AG08395 (cell line): ENCODE data around the gene NCBP2L.
A peak's percentile ranks its signal among the peaks of the same experiment; 100 is the strongest.
"Not testable (repeated sequence)": the region's sequence is repeated elsewhere in the genome, so short reads cannot be mapped to it uniquely, and the experiment has no call there.

Source experiments
- DNase-seq: peaks from one replicate; pipeline ENCODE4 v3.0.0; 2012; ENCODE audit warnings: mixed read lengths, low spot score

NCBP2L gene

DNA sequence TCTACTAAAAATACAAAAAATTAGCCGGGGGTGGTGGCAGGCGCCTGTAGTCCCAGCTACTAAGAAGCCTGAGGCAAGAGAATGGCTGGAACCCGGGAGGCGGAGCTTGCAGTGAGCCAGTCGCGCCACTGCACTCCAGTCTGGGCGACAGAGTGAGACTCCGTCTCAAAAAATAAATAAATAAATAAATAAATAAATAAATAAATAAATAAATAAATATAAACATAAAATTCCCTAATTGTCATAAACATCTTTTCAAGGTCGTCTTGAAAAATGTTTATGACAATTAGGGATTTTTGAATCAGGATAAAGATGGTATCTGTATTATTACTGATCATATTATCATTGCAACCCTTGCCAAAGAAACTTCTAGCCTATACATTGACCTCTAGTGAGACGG, 32.5 kb downstream of the NCBP2L start:
- DNase-seq: not testable (repeated sequence)

DNA sequence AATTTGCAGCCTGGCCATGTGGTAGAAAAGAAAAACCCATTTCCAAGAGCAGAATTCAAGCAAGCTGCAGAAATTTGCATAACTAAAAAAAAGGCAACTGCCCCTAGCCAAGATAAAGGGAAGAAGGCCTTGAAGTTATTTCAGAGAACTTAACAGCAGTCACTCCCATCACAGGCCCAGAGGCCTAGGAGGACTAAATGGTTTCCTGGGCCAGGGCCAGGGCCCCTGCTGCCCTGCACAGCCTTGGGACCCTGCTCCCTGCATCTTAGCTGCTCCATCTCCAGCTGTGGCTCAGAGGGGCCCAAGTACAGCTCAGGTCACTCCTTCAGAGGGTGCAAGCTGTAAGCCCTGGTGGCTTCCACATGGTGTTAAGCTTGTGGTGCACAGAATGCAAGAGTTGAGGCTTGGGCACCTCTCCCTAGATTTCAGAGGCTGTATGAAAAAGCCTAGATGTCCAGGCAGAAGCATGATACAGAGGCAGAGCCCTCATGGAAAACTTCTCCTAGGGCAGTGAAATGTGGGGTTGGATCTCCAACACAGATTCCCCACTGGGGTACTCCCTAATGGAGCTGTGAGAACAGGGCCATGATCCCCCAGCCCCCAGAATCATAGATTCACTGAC, 41.5 kb downstream of the NCBP2L start:
- no peak for DNase-seq

DNA sequence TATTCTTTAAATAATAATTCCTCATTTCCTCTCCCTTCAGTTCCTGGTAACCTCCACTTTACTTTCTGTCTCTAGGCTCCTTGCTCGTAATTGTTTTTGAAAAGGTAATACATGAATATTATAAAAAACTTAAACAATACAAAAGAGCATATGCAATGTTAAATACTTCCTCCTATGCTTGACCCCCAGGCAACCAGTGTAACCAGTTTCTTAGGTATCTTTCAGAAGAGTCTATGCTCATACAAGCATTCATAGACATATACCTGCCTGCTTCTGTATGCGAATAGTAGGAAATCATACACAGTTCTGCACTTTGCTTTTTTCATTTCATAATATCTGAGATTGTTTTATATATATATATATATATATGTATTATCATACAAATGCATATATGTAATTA, 45.5 kb downstream of the NCBP2L start:
- DNase-seq: no peak

DNA sequence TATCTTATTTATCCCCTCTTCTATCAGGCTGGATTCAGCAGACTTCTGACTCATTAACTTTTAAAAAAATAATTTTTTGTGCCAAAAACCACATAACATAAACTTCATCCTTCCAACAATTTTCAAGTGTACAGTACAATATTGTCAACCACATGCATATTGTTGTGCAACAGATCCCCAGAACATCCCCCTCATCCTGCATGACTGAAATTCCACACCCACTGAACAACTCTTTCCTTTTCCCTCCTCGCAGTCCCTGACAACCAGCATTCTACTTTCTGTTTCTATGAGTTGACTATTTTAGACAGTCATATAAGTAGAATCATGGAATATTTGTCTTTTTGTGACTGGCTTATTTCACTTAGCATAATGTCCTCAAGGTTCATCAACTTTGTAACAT, 45.9 kb downstream of the NCBP2L start:
- DNase-seq: peak; percentile 45

DNA sequence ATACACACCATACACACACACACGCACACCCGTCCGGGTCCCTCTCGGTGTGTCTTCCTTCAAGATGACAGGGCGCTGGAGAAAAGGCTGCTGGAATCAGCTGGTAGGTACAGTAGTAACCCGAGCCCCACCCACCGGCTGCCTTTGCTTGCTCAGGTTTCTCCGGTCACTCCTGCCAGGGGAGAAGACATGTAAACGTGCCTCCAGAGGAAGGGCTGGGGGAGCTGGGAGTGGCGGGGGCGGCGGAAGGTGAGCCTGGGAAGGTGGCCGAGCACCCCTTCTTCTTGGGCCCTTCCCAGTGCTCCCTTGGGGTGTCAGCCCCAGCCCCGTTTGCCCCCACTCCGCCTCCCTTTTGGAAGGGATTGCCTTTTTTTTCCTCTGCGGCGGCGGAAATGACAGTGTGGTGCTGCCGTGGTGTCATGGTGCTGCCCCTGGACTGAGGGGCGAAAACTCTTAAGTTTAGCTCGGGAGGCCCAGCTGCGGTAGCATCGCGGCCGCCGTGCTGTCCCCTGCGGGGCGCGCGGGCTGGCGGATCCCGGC, 48.2 kb downstream of the NCBP2L start, which contains the start of gene MID2:
Gene MID2 (plus strand): TSS at position 169 of the 540 bp plus-strand sequence. CDS start 561 bp downstream, outside the sequence.
- DNase-seq: peak; percentile 16

DNA sequence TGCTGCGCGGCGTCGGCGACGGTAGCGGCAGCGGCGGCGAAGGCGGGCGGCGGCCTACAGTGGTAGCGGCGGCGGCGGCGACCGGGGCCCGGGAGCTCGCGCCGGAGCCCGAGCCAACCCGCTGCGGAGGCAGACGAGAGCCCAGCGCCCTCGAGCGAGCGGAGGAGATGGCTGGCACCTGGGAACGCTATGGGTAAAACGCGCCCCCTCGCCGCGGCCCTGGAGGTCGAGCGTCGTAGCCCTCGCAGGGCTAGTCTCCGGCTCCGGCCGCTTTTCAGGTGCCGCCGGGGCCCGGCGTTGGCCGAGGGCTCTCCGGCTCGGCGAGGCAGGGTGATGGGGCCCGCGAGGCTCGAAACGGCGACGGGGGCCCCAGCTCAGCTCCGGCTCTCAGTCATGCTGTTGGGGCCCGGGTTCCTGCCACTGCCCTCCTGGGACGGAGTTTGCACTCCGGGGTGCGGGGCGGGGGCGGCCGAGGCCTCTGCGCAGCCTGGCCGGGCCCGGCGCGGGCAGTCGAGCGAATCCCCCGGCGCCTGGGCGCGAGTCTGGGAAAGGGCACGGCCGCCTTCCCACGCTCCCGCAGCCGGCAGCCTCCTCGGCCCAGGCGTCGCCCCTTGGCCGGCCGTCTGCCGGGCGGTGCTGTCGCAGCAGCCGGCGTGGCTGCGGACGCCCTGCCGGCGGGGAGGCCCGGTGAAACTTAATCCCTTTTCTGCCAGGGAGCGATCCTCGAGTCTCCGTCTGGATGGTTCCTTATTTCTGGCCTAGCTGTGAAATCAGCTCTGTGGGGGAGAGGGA, 48.9 kb downstream of the NCBP2L start:
- peak; percentile 16 for DNase-seq

DNA sequence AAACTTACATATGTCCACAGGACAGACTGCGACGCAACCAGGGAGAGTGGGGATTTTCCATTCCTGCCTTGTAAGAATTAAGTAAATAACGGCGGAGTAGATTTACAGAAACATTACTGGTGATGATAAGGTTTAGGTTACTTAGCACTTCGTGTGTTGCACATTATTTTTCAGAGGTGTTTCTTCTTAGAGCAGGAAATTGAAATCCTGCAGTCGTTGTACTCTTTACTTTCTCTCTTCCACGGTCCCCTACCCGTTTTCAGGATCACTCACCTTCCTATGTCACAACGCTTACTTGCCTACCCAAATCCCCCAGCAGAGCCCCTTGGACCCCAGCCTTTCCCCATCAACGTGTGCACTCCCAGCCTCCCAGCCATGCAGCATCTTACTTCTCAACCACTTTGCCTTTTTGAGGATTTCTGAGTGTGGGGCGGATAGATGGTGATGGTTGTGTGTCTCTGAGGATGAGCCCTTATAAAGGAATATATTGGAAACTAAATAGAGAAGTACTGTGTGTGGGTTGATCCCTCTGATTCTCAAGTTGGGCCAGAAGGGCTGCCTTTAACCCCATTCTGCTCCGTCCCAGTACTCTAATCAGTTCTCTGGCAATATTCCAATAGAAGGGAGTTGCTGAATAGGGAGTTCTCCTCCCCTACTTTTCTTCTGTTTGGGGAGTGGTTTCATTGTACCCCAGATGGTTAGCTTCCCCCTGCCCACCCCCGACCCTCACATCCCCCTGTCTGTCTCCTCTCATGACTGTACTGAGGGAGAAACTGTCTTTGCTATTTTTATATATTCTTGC, 49.7 kb downstream of the NCBP2L start:
- DNase-seq: peak; percentile 16

DNA sequence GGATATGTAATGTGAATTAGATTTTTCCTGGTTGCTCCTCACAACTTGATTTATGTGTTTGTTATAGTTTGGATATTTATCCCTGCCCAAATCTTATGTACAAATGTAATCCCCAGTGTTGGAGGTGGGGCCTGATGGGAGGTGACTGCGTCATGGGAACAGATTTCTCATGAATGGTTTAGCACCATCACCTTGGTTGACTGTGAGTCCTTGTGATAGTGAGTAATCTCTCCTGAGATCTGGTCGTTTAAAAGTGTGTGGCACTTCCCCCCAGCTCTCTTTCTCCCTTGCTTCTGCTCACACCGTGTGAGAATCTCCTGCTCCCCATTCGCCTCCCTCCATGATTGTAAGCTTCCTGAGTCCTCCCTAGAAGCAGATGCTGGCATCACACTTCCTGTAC, 50.3 kb downstream of the NCBP2L start:
- no peak for DNase-seq

DNA sequence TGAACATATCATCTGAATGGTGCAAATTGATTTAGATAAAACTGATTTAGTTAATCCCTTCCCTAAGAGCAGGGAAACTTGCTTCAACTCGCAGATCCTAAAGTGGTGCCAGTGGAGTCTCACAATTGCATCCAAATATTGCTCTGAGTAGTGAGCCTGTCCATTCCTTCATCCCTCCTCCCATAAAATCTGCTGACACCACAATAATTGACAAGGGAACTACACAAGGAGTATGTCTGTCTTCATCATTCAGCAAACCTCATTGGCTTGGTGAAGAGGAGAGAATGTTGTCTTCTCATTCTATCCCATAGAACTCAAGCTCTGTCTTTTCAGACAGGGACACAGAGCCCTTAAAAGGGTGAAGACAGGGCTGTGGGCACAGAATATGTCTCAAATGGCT, 52.3 kb downstream of the NCBP2L start:
- no peak for DNase-seq

DNA sequence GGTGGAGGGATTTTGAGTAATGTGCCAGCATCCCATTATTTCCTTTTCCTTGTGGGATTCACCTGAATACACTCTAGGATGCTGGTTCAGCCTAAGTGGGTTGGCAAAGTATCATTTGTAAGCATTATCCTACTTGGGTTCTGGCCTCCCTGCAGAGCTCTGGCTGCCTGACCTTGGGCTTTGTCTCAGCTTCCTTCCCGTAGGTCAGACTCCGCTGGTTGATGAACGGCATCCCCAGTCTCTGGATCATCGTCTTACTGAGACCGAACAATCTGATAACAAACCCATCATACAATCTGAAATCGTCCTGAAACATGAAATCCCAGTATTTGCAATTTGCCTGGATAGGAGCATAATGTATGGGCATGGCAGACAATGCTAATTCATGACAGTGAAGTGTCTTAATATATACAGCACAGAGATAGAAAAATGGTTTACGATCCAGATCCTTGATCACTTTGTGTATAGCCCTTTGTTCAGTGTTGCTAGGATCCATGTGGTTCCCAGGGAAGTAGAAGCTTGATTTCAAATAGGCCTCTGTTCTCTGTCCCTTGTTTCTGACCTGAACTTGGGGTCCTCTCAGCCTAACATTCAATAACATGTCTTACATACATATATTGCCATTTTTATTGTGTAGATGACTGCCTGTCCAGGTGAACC, 53.7 kb downstream of the NCBP2L start:
- no peak for DNase-seq

DNA sequence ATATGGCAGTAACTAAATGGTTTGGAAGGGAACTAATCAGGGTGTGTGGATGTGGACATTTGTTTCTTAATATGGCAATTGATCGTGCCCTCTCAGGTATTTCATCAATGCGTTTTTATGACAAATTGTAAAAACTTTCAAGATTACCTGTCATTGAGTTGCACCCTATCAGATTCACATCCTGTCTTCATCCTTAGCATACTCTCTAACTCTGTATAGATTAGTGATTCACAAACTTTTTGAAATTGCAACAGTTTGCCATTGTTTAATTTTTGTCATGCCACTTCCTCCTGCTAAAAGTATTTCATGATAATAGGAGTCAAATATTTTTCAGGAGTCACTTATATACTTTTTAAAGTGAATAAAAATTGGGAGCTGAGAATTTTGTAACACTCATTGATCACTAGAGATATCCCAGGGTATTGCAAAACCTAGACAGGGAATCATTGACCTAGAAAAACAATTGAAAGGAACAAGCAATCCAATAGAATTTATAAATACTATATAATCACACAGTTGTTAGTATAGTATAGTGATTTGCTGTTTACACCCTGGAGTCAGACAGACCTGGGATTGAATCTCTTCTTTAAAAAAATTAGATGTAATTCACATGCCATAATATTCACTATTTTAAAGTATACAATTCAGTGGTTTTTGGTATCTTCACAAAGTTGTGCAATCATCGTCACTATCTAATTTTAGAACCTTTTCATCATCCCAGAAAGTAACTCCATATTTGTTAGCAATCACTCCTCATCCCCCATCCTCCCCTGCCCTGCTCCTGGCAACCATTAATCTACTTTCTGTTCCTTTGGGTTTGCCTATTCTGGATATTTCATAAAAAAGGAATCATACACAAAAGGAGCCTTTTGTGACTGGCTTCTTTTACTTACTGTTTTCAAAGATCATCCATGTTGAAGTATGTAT, 57.0 kb downstream of the NCBP2L start:
- DNase-seq: no peak

DNA sequence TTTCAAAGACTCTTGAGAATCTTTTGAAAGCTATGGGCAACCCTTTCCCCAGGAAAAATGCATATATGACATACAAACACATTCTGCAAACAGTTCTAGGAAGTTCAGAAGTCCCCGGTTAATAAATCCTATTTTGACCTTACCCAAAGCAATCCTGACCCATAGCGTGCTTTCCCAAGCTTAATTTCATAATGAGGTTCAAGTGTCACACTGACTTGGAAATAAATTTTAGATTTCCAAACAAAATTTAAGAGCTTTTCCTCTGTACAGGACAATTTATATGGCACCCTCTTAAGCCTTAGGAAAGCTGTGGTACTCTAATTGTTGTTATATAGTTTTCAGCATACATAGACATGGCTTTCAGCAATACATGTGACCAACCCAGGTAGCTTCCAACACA, 59.4 kb downstream of the NCBP2L start:
- no peak for DNase-seq

DNA sequence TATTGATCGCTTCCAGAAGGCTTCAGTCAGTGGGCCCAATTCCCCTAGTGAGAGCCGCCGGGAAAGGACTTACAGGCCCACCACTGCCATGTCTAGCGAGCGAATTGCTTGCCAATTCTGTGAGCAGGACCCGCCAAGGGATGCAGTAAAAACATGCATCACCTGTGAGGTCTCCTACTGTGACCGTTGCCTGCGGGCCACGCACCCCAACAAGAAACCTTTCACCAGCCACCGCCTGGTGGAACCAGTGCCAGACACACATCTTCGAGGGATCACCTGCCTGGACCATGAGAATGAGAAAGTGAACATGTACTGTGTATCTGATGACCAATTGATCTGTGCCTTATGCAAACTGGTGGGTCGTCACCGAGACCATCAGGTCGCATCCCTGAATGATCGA, 63.4 kb downstream of the NCBP2L start:
- no peak for DNase-seq

DNA sequence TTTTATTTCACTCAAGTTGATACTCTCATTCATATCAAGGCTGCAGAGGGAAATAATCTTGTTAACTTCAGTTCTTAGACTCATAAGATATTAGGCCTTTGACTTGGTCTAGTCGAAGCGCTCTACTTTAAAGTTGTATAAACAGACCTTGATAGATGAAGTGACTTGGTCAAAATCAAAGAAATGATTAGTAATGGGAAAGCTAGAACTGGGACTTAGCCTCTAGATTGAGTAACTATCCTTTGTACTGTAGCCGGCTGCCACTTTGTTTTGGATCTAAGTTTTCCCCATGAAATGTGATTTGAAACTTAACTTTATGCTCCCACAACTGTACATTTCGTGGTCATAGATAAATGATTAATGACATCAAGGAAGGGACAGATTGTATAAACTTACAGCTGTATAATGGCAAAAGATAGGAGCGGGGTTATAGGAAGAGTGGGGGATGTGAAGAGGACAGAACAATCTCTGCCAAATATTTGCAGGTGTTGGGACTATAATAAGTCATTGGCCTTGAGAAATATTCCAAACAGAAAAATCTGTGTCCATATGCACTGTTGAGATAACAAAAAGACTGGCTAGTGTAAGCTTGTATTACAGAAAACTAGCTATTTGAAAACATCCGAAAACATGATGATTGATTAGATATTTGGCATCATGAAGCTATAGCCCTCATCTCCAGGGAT, 65.3 kb downstream of the NCBP2L start:
- no peak for DNase-seq
